Glomerular visceral epithelial cell (primary cell): Measurements from ENCODE around the gene SPRR3.

Experiments
- DNase-seq: peaks from one replicate; pipeline ENCODE4 v3.0.0-alpha.2; 2016; ENCODE audit errors: extremely low spot score

The SPRR3 gene

GRCh38 chr1:153001382-153001781 lies at the start of gene SPRR3:
SPRR3 (plus strand) TSS chr1:153001749; CDS start chr1:153003021, 1,272 bp downstream.
- no peak for DNase-seq

- no peak for DNase-seq
Measured at GRCh38 chr1:152953761-152954160, 47.8 kb upstream of the SPRR3 start.

DNA sequence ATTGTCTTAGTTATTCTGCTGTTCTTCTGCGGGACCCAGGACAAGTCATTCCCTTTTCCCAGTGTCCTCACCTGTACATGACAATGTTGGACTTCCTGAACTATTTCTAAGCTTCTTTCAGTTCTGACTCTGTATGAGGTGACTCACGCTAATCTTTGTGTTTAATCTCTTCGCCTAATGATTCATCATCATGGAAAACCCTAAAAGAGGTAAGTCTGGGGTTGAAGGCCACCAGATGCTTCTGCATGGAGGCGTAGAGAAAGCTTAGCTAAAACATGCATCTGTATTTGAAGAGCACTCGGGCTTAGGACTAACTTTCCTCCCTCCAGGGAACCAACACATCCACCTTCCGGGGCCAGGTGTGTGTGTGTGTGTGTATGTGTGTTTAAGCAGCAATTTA lies 47.1 kb upstream of the SPRR3 start:
- no peak for DNase-seq

GRCh38 chr1:152957561-152957960 lies 44.0 kb upstream of the SPRR3 start:
- no peak for DNase-seq

DNA sequence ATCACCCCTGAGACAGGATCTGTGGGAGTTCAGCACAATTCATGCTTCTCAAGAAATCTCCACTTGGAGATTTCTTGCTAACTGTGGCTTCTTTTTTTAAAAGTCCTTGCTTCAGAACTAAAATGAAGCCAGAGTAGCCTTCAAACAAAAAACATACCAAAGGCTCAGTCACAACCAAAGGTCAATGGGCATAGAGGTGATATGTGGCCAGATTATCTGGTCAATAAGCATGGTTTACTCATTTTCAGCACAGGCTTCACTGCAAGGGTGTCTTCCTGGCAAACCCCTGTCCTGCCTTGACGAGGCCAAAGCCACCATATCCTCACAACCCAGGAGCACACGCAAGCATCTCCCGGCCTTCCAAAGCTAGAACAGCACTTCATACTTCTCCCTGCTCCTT lies 42.3 kb upstream of the SPRR3 start:
- DNase-seq, result no peak

- DNase-seq, result no peak
Measured at GRCh38 chr1:152959801-152960451, 41.6 kb upstream of the SPRR3 start.

GRCh38 chr1:152960452-152961044 lies 41.0 kb upstream of the SPRR3 start:
- no peak for DNase-seq

- no peak for DNase-seq
Measured at GRCh38 chr1:152961226-152961891, 40.2 kb upstream of the SPRR3 start.

GRCh38 chr1:152962876-152963415 lies 38.6 kb upstream of the SPRR3 start:
- DNase-seq, result no peak

DNA sequence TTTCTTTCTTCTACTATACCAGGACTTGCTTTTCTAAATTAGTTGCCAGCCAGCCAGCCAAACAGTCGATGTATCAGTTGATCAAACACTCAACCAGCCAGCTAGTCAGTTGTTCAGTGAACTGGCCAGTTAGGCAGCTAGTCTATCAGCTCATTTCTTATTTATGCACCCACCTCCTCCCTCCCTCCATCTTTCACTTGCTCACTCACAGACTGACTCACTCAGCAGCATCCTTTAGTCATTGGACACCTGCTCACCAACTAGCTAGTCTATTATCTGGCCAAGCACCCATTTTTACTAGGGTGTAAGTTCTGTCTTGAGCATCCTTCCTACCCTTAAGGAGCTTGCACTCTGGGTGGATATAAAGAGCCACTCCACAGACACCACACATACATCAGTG lies 37.0 kb upstream of the SPRR3 start:
- no peak for DNase-seq

- no peak for DNase-seq
Measured at GRCh38 chr1:152965853-152966252, 35.7 kb upstream of the SPRR3 start.

DNA sequence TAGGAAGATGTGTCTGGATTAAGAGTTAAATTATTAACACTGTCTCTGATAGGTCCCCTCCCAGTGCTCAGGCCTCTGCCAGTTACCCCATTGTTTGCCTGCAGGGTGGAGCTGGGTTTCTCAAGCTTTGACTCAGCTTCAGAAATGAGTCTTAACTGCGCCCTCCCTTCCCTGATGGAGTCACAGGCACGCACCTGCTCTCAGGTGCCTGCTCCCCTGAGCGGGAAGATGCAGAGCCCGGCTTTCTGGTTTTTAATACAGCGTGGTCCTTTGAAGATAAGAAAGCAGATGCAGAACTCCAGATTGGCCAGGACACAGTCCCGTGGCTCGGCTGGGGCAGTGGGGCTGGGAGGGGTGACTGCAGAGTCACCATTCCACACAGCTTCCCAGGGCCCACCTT lies 34.3 kb upstream of the SPRR3 start:
- DNase-seq, result no peak

- DNase-seq, result no peak
Measured at GRCh38 chr1:152968248-152968647, 33.3 kb upstream of the SPRR3 start.

DNA sequence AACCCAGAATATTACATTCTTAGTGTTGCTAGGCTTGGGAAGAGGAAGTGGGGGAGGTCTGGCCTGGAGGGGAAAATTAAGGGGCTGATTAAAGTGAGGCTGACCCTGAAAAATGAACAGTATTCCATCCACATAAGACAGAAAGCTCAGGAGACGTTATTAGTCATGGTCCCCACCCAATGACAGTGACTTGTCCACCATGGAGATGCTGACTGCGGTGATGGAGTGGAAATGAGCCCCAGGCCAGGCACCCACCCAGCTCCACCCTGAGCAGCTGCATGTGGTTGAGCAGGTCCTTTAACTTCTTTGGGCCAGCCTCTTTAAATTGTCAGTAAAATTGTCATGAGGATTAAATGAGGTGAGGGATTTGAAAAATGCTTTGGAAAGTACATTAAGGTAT lies 32.5 kb upstream of the SPRR3 start:
- DNase-seq, result no peak

GRCh38 chr1:152970495-152970894 lies 31.1 kb upstream of the SPRR3 start, which contains the start of gene SPRR4:
SPRR4 (plus strand) TSS chr1:152970648; CDS start chr1:152971891, 1,243 bp downstream.
- DNase-seq, result no peak

DNA sequence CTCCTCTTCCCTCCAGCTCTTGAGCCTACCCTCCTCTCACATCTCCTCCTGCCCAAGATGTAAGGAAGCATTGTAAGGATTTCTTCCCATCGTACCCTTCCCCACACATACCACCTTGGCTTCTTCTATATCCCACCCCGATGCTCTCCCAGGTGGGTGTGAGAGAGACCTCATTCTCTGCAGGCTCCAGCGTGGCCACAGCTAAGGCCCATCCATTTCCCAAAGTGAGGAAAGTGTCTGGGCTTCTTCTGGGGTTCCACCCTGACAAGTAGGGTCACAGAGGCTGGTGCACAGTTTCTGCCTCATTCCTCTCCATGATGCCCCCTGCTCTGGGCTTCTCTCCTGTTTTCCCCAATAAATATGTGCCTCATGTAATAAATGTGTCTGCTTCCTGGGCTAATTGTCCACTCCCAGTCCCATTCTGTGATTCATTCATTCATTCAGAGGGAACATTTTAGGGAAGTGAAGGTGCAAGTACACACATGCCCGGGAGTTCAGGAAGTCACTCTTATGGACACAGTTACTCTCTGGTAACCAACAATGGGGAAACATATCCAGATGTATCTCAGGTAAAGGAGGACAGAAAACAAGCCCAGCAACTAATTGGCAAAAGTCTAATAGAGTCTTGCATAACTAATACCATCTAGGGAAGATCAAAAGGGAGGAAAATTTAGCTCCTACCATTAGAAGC lies 29.2 kb upstream of the SPRR3 start:
- DNase-seq, result no peak

- DNase-seq, result no peak
Measured at GRCh38 chr1:152976688-152977087, 24.9 kb upstream of the SPRR3 start.

GRCh38 chr1:152977614-152978013 lies 23.9 kb upstream of the SPRR3 start:
- no peak for DNase-seq

DNA sequence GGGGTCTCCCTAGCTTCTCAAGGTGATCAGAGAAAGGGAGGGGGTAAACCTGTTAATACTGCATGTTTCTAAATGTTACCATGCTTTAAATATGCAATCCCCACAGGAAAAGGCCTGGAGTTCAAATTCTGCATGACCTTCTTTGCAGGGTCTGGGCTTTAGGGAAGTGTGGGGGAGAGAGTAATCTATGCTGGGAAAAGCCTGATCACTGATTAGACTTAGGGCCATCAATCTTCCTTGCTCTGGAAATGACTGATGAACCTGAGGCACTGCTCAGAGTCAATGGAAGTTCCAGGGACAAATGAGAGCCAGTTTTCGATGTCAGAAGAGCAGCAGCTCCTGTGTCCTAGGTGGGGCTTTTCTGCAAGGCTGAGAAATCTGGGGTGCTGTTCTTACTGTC lies 20.9 kb upstream of the SPRR3 start:
- DNase-seq, result no peak

DNA sequence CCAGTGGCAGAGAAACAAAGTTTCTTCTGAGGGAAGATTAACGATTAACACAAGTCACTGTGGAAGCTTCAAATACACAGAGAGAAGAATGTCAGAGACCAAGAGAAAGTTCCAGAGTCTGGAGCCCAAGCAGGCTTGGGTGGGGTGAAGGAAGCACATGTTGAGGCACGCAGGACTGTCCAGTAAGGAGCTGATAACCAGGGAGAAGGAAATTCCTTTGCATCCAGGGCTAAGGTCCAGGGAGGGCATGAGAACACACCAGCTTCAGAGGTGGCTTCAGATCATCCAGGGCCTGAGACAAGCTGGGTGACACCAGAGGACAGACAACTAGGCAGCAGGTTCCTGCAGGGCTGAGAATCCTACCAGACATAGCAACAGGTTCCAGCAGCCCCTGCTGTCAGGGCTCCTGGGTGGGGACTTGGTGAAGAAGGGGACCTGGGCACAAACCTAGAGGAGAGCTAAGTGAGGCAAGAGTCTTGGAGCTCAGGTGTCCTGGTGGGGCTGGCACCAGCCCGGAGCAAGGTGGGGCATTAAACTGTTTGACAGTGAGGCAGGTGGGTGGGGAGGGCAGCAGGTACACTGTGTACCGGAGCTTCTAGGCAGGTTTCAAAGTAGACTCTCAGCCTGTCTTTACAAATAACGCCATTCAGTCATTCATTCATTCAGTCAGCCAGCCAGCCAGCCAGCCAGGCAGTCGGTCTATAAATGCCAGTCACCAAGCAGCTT lies 20.2 kb upstream of the SPRR3 start:
- no peak for DNase-seq

- no peak for DNase-seq
Measured at GRCh38 chr1:152982076-152982475, 19.5 kb upstream of the SPRR3 start.

DNA sequence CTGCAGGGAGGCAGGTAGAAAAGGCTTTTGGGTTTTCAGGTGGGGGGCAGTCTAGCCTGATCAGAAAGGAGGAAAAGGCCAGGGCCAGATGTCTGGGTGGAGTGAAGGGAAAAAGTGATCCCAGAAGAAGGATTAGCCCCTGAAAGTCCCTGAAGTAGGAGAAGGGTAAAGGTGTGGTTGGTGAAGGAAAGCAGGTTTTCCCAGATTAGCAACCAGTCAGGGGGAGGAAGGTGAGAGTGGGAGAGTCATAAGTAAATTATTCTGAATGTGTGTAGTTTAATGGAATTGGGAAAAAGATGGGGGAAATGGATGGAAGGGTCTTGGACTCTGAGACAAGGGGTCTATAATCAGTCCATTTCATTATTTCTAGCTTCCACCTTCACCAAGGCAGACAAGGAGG lies 18.3 kb upstream of the SPRR3 start:
- DNase-seq, result no peak
